K562 (cell line): ENCODE measurements around the gene LRRC43. TPM values are rescaled to one million over a fixed set of nuclear protein-coding genes. Genes with fewer than 3 reads are reported as not detected.

Source experiments
- FOXJ2 ChIP-seq: fragments of 200-800 bp; sonication (Bioruptor generic); IDR thresholded peaks from 2 replicates; pipeline ENCODE4 v1.6.1; 2016; ENCODE audit warnings: missing genetic modification characterization, missing compliant biosample characterization
- GABPB2 ChIP-seq: fragments of 250-450 bp; sonication (Bioruptor Pico); conservative IDR thresholded peaks from 2 replicates; pipeline ENCODE4 v1.5.1; 2021; ENCODE audit warnings: mild to moderate bottlenecking
- IFI16 ChIP-seq: fragments of 250-450 bp; sonication (Bioruptor Pico); IDR thresholded peaks from 2 replicates; pipeline ENCODE4 v2.1.2; 2022; ENCODE audit warnings: mild to moderate bottlenecking, inconsistent platforms
- MBD2 ChIP-seq: sonication (generic); IDR thresholded peaks from 2 replicates; pipeline ENCODE4 v1.6.1; 2016; ENCODE audit warnings: low read depth, borderline replicate concordance
- NFATC3 ChIP-seq: fragments of 450-650 bp; IDR thresholded peaks from 2 replicates; pipeline ENCODE4 v1.6.1; 2017; ENCODE audit warnings: mild to moderate bottlenecking
- NFIX ChIP-seq: fragments of 250-450 bp; sonication (Bioruptor Pico); IDR thresholded peaks from 2 replicates; pipeline ENCODE4 v1.4.0; 2020; ENCODE audit warnings: low read depth, mild to moderate bottlenecking, moderate library complexity
- NR1H2 ChIP-seq: sonication (generic); formaldehyde crosslinking; IDR thresholded peaks from 2 replicates; pipeline ENCODE4 v1.4.0; 2020; ENCODE audit warnings: mild to moderate bottlenecking, missing genetic modification reagents
- NUFIP1 ChIP-seq: fragments of 450-650 bp; IDR thresholded peaks from 2 replicates; pipeline ENCODE4 v1.6.1; 2018; ENCODE audit not compliant: partially characterized antibody
- PHTF2 ChIP-seq: fragments of 250-450 bp; sonication (Bioruptor Pico); IDR thresholded peaks from 2 replicates; pipeline ENCODE4 v1.5.0; 2021; ENCODE audit warnings: mild to moderate bottlenecking
- POLR2AphosphoS5 ChIP-seq: IDR thresholded peaks from 2 replicates; pipeline ENCODE4 v1.6.1; 2011; ENCODE audit warnings: mild to moderate bottlenecking, low read depth, low read length, moderate library complexity; ENCODE audit not compliant: control insufficient read depth, insufficient read depth
- POLR2H ChIP-seq: IDR thresholded peaks from 2 replicates; pipeline ENCODE4 v1.6.1; 2016; ENCODE audit warnings: missing genetic modification characterization, low read depth, mild to moderate bottlenecking, control low read depth, missing compliant biosample characterization, moderate library complexity
- RFX7 ChIP-seq: fragments of 250-450 bp; sonication (Bioruptor Pico); IDR thresholded peaks from 2 replicates; pipeline ENCODE4 v1.5.1; 2021; ENCODE audit warnings: mild to moderate bottlenecking
- SIN3A ChIP-seq, 2 experiments: fragments of 150-350 bp in 1 of 2; IDR thresholded peaks; 2 replicates each; pipeline ENCODE4 v1.6.1; 2011 to 2016; ENCODE audit warnings: borderline replicate concordance in 2 of 2, low read depth in 2 of 2, low read length in 2 of 2, mild to moderate bottlenecking in 2 of 2, moderate library complexity in 2 of 2; ENCODE audit not compliant: control insufficient read depth in 1 of 2
- SNIP1 ChIP-seq: fragments of 450-650 bp; IDR thresholded peaks from 2 replicates; pipeline ENCODE4 v1.7.1; 2017; ENCODE audit warnings: low read depth, mild to moderate bottlenecking
- TAL1 ChIP-seq: fragments of 450-650 bp; IDR thresholded peaks from 2 replicates; pipeline ENCODE4 v1.6.1; 2016; ENCODE audit warnings: mild to moderate bottlenecking
- U2AF2 ChIP-seq: fragments of 200-400 bp; formaldehyde crosslinking; optimal IDR thresholded peaks from 2 replicates; pipeline ENCODE3; 2017; ENCODE audit warnings: low read depth, mild to moderate bottlenecking, low read length
- XRCC3 ChIP-seq: fragments of 450-650 bp; IDR thresholded peaks from 2 replicates; pipeline ENCODE4 v1.6.1; 2017; ENCODE audit warnings: mild to moderate bottlenecking, moderate library complexity
- YY1 ChIP-seq, 3 experiments: IDR thresholded peaks; 2 replicates each; pipeline ENCODE4 v1.6.1; 2011; ENCODE audit warnings: low read length in 2 of 3, mild to moderate bottlenecking in 2 of 3, moderate library complexity in 2 of 3, borderline replicate concordance in 1 of 3, control low read depth in 1 of 3, low read depth in 1 of 3; ENCODE audit not compliant: insufficient read depth in 3 of 3, insufficient replicate concordance in 2 of 3, control insufficient read depth in 1 of 3, insufficient read length in 1 of 3; ENCODE audit errors: extremely low read depth in 1 of 3
- ZFP30 ChIP-seq: fragments of 250-450 bp; sonication (Bioruptor Pico); IDR thresholded peaks from 2 replicates; pipeline ENCODE4 v1.8.0; 2022; ENCODE audit warnings: moderate library complexity, mild to moderate bottlenecking, inconsistent platforms, borderline replicate concordance
- ZNF316 ChIP-seq: fragments of 450-650 bp; IDR thresholded peaks from 2 replicates; pipeline ENCODE4 v1.6.1; 2016
- polyA plus RNA-seq, 8 experiments: library from polyadenylated mRNA; depleted of rRNA in 4 of 8; stranded (reverse) in 5 of 8; unstranded in 3 of 8; fragments of >200 nt; fragmentation: Nextera tagmentation in 2 of 8; fragmentation: Illumina TruSeq in 1 of 8; extraction: Ambion mirVana in 2 of 8; extraction: Trizol in 1 of 8; gene quantifications; 2 replicates each; pipeline versions ENCODE4 v1.2.1 to v1.2.3, GENCODE V29; 2011 to 2014; ENCODE audit warnings: inconsistent platforms in 1 of 8, missing spikeins in 1 of 8
- total RNA-seq, 7 experiments: library from RNA; depleted of rRNA in 6 of 7; stranded (reverse); fragments of >200 nt in 6 of 7; fragmentation: Illumina TruSeq in 2 of 7; extraction: Trizol in 2 of 7; gene quantifications; 2 replicates each; pipeline versions ENCODE4 v1.2.1 to v1.2.3, GENCODE V29; 2011 to 2021; ENCODE audit warnings: low replicate concordance in 1 of 7
- TF ChIP-seq, protein P1 (sequence below): IDR thresholded peaks from 3 replicates; pipeline ENCODE4 v1.6.1; 2011; ENCODE audit warnings: borderline replicate concordance, mild to moderate bottlenecking, moderate library complexity; ENCODE audit not compliant: insufficient read length; ENCODE audit errors: extremely low read depth
- TF ChIP-seq, protein P2 (sequence below): fragments of 450-650 bp; IDR thresholded peaks from 2 replicates; pipeline ENCODE4 v1.6.1; 2014; ENCODE audit warnings: low read depth, mild to moderate bottlenecking, moderate library complexity, borderline replicate concordance
- TF ChIP-seq, protein P3 (sequence below): fragments of 250-450 bp; sonication (Bioruptor Pico); IDR thresholded peaks from 2 replicates; pipeline ENCODE4 v1.5.1; 2021; ENCODE audit warnings: mild to moderate bottlenecking

The LRRC43 gene
- total and polyA plus RNA-seq, 9 of the 15 experiments (the other 6 are each of a cell fraction or from before 2014, with no cell fraction given) = 0.19 TPM; not detected in 8

DNA sequence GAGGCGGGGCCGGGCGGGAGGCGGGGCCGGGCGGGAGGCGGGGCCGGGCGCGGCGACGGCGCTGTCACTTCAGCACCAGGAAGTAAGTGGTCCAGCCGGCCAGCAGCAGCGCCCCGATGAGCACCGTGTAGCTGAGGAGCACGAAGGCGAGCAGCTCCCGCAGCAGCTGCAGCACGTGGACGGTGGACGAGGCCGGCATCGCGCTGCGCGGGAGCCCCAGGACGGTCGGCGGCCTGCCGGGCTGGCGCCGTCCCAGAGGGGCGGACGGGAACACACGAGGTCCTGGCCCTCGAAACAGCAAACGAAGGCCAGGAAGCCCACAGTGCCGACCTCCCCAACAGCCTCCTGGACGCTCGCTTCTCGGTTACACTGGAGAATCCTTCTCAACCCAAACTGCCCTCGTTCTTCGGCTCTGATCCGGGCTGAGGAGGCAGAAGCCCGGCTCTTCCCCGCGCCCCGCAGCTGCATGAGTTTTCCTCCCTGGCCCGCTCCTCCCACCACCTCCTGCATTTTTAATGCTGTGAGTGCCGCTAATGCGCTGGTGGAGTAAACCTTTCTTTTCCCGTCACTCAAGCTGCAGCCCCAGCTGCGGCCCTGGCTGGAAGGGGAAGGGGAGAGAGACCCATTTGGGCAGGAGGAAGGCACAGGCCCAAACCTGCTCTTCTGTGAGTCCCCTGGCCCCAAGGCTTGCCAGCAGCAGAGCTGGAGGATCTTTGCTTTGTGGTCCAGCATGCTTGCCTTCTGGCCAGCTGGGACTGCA, 43.6 kb downstream of the LRRC43 start (continued):
- TF ChIP-seq MBD2 (no peak), GABPB2 (CRISPR knock-in tag) (no peak), IFI16 (CRISPR knock-in tag) (no peak), U2AF2 (no peak), NUFIP1 (no peak), SIN3A (IDR thresholded peaks at IDR 0.05; ENCODE audit: borderline replicate concordance in 2 of 2, control insufficient read depth in 1 of 2, low read depth in 2 of 2, low read length in 2 of 2) (peak; percentile 11 to 99; a peak in 2 of 4 replicates), NFATC3 (no peak), POLR2AphosphoS5 (no peak), POLR2H (tag) (no peak), ZFP30 (no peak), YY1 (IDR thresholded peaks at IDR 0.05; ENCODE audit: borderline replicate concordance in 1 of 3, control insufficient read depth in 1 of 3, extremely low read depth in 1 of 3, insufficient read depth in 3 of 3, insufficient read length in 1 of 3, insufficient replicate concordance in 2 of 3, low read depth in 1 of 3, low read length in 2 of 3) (peak in 1 of 3 experiments; percentile 18), FOXJ2 (tag) (no peak), PHTF2 (CRISPR knock-in tag) (no peak), ZNF316 (no peak), NR1H2 (CRISPR knock-in tag) (peak; percentile 87; the same call in 1 of the 2 replicates), NFIX (CRISPR knock-in tag) (no peak), SNIP1 (no peak), TAL1 (no peak), RFX7 (CRISPR knock-in tag) (no peak), XRCC3 (no peak)
- TF ChIP-seq, protein P1, sequence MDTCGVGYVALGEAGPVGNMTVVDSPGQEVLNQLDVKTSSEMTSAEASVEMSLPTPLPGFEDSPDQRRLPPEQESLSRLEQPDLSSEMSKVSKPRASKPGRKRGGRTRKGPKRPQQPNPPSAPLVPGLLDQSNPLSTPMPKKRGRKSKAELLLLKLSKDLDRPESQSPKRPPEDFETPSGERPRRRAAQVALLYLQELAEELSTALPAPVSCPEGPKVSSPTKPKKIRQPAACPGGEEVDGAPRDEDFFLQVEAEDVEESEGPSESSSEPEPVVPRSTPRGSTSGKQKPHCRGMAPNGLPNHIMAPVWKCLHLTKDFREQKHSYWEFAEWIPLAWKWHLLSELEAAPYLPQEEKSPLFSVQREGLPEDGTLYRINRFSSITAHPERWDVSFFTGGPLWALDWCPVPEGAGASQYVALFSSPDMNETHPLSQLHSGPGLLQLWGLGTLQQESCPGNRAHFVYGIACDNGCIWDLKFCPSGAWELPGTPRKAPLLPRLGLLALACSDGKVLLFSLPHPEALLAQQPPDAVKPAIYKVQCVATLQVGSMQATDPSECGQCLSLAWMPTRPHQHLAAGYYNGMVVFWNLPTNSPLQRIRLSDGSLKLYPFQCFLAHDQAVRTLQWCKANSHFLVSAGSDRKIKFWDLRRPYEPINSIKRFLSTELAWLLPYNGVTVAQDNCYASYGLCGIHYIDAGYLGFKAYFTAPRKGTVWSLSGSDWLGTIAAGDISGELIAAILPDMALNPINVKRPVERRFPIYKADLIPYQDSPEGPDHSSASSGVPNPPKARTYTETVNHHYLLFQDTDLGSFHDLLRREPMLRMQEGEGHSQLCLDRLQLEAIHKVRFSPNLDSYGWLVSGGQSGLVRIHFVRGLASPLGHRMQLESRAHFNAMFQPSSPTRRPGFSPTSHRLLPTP = no peak
- TF ChIP-seq, protein P2, sequence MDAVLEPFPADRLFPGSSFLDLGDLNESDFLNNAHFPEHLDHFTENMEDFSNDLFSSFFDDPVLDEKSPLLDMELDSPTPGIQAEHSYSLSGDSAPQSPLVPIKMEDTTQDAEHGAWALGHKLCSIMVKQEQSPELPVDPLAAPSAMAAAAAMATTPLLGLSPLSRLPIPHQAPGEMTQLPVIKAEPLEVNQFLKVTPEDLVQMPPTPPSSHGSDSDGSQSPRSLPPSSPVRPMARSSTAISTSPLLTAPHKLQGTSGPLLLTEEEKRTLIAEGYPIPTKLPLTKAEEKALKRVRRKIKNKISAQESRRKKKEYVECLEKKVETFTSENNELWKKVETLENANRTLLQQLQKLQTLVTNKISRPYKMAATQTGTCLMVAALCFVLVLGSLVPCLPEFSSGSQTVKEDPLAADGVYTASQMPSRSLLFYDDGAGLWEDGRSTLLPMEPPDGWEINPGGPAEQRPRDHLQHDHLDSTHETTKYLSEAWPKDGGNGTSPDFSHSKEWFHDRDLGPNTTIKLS = peak; percentile 54; the same call in 1 of the 2 replicates
- TF ChIP-seq, protein P3, sequence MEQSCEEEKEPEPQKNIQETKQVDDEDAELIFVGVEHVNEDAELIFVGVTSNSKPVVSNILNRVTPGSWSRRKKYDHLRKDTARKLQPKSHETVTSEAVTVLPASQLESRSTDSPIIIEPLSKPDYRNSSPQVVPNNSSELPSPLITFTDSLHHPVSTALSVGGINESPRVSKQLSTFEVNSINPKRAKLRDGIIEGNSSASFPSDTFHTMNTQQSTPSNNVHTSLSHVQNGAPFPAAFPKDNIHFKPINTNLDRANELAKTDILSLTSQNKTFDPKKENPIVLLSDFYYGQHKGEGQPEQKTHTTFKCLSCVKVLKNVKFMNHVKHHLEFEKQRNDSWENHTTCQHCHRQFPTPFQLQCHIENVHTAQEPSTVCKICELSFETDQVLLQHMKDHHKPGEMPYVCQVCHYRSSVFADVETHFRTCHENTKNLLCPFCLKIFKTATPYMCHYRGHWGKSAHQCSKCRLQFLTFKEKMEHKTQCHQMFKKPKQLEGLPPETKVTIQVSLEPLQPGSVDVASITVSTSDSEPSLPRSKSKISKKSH (CRISPR knock-in tag) = no peak
